Left ventricle myocardium inferior (tissue), 1 donor: ENCODE results near the gene EIF4G2. TPM values are rescaled to one million over a fixed set of nuclear protein-coding genes. Genes with fewer than 3 reads are reported as not detected.

Experiments
- DNase-seq: peaks from one replicate; pipeline ENCODE4 v3.0.0-alpha.2; 2020
- H3K27ac ChIP-seq: fragments of 200-600 bp; replicated peaks from 2 replicates; pipeline ENCODE4 v1.8.0; 2021
- H3K27me3 ChIP-seq: fragments of 200-600 bp; 2 replicates; pipeline ENCODE4 v1.8.0; 2021; ENCODE audit warnings: low read depth
- H3K36me3 ChIP-seq: fragments of 200-600 bp; 2 replicates; pipeline ENCODE4 v1.8.0; 2021
- H3K4me1 ChIP-seq: fragments of 200-600 bp; 2 replicates; pipeline ENCODE4 v1.8.0; 2021
- H3K4me3 ChIP-seq: fragments of 200-600 bp; 2 replicates; pipeline ENCODE4 v1.8.0; 2021; ENCODE audit warnings: mild to moderate bottlenecking, moderate library complexity
- H3K9me3 ChIP-seq: fragments of 200-600 bp; replicated peaks from 2 replicates; pipeline ENCODE4 v1.8.0; 2021
- intact Hi-C: fragments of 100-400 bp; cut with micrococcal nuclease; formaldehyde crosslinking; loops from one replicate; pipeline ENCODE4 v1.11.0; 2022
- total RNA-seq: library from RNA; stranded (reverse); fragmentation: NEBNext Ultra II Directional; extraction: Animal tissue kit (Norgen Biotek cat#: 25700); gene quantifications from one replicate; pipeline ENCODE4 v1.2.1, GENCODE V29; 2021
- TF ChIP-seq, protein P1 (sequence below): fragments of 200-600 bp; IDR thresholded peaks from 2 replicates; pipeline ENCODE4 v1.8.0; 2021; ENCODE audit warnings: antibody characterized with exemption, mild to moderate bottlenecking, borderline replicate concordance
- donor health status: DM: no; HTN: yes; CAD: no; lungs with severe emphysema.

The EIF4G2 gene
- total RNA-seq, 1 donor from 2014 or later, result 760 TPM

DNA sequence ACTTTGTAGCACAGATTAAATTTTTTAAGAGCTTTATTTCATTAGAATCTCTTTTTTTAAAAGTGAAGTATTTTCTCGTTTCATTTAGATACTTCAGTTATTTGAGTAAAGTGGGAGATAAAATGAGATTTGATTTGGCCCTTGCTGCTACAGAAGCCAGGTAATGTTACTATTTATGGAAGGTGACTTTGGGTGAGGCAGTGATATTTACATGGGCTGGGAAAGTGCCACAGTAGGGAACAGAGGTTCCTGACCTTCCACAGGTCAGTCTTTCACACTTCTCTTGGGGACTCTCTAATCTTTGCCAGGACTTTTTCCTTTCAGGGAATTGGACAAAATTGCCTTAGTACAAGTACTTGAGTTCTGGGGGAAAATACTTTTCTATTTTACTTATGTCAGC is 37.3 kb downstream of the EIF4G2 start:
- H3K27ac ChIP-seq, result no peak overlapping the region
- no peaks in the 10 kb centered on the region for H3K9me3 ChIP-seq
- no peak for DNase-seq
- H3K4me1 ChIP-seq, result peaks cover 14% of the 10 kb centered on the region
- H3K36me3 ChIP-seq, result peaks cover 54% of the 10 kb centered on the region
- H3K4me3 ChIP-seq, result no peak overlapping the region
- intact Hi-C loops, result no loop called here
- no peaks in the 10 kb centered on the region for H3K27me3 ChIP-seq
- TF ChIP-seq, protein P1, sequence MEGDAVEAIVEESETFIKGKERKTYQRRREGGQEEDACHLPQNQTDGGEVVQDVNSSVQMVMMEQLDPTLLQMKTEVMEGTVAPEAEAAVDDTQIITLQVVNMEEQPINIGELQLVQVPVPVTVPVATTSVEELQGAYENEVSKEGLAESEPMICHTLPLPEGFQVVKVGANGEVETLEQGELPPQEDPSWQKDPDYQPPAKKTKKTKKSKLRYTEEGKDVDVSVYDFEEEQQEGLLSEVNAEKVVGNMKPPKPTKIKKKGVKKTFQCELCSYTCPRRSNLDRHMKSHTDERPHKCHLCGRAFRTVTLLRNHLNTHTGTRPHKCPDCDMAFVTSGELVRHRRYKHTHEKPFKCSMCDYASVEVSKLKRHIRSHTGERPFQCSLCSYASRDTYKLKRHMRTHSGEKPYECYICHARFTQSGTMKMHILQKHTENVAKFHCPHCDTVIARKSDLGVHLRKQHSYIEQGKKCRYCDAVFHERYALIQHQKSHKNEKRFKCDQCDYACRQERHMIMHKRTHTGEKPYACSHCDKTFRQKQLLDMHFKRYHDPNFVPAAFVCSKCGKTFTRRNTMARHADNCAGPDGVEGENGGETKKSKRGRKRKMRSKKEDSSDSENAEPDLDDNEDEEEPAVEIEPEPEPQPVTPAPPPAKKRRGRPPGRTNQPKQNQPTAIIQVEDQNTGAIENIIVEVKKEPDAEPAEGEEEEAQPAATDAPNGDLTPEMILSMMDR, result no peak

DNA sequence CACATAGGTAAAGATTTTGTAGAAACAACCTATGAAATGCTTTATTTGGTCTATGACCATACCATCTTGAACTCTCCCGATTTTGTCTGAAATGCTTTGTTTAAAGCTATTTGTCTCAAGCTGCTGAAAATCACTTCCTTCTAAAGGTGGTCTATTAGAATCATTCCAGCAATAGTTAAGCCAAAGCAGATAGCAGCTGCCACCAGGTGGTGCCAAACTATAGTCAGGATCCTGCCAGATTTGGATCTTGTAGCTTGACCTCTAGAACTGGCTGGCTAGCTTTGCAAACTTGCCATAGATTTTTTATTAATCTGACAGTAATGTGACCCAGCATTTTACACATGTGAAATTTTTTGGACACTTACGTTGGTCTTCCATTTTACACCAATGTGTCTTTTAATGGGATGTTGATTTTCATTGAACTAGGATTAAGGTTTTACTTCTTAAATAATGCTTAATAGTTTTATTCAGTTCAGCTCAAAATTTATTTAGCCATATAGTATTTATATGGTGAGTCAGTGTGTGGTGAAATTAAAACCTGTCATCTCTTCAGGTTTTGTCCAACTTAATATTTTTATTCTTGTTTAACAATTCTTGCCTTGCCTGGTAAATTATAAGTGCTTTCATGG is 38.0 kb downstream of the EIF4G2 start:
- no peaks in the 10 kb centered on the region for H3K27me3 ChIP-seq

DNA sequence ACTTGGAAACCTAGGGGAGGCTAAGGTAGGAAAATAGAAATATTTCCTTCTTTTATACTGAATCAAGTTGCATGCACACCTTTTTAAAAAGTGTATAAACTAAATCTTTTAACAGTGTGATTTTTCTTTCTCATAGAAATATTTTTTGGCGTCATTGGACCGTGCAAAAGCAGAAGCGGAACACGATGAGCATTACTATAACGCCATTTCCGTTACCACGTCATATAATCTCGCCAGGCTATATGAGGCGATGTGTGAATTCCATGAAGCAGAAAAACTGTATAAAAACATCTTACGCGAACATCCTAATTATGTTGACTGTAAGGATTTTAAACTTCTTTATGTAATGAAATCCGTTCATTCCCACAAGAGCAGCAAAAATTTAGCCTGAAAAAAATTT is 44.3 kb downstream of the EIF4G2 start:
- peaks cover 13% of the 10 kb centered on the region for H3K4me1 ChIP-seq
- no peaks in the 10 kb centered on the region for H3K27me3 ChIP-seq
- H3K9me3 ChIP-seq, result no peaks in the 10 kb centered on the region
- peaks cover 78% of the 10 kb centered on the region for H3K36me3 ChIP-seq
- H3K4me3 ChIP-seq, result no peak overlapping the region
- H3K27ac ChIP-seq, result no peak overlapping the region
- intact Hi-C loops, result no loop called here
- TF ChIP-seq, protein P1, result no peak
- DNase-seq, result no peak

More for the DNA sequence above, 38.0 kb downstream of the EIF4G2 start:
- TF ChIP-seq, protein P1, result peak; percentile 81
- intact Hi-C loops, result no loop called here
- H3K27ac ChIP-seq, result no peak overlapping the region
- H3K4me3 ChIP-seq, result no peak overlapping the region
- DNase-seq, result peak; percentile 55
- no peaks in the 10 kb centered on the region for H3K9me3 ChIP-seq
- H3K36me3 ChIP-seq, result peaks cover 54% of the 10 kb centered on the region
- peaks cover 21% of the 10 kb centered on the region for H3K4me1 ChIP-seq

DNA sequence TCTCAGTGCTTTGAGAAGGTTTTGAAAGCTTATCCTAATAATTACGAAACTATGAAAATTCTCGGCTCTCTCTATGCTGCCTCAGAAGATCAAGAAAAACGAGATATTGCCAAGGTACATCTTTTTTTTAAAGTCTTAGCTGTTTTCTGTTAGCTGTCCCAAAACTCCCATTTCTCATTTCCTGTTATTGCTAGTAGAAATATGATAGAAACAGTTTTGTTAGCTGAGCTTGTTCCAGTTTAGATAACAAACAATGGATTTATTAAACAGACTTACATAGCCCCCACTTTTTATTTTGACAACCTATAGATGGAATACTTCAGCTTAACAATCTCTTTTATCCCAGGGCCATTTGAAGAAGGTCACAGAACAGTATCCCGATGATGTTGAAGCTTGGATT is 45.0 kb downstream of the EIF4G2 start:
- DNase-seq, result no peak
- Histone ChIP-seq H3K36me3 (peaks cover 85% of the 10 kb centered on the region), H3K27ac (no peak overlapping the region), H3K4me1 (peaks cover 13% of the 10 kb centered on the region), H3K9me3 (no peaks in the 10 kb centered on the region), H3K4me3 (no peak overlapping the region), H3K27me3 (no peaks in the 10 kb centered on the region)
- intact Hi-C loops, result no loop called here
- TF ChIP-seq, protein P1, result no peak

DNA sequence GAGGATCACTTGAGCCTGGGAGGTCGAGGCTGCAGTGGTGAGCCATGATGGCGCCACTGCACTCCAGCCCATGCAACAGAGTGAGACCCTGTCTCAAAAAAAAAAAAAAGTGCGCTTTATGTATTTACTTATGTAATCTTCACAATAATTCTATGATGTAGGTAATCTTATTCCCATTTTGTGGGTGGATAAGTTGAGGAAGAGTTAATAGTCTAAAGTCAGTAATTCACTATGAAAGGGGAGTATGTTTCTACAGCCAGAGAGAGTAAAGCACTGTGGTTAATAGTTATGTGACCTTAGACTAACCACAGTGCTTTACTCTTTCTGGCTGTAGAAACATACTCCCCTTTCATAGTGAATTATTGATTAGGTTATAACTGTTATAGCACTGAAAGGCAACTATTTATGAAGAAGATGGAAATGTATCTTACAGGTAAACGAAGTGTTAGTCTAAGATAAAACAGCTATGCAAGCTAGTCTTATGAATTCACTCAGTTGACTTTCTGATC is 45.8 kb downstream of the EIF4G2 start:
- Histone ChIP-seq H3K27me3 (no peaks in the 10 kb centered on the region), H3K4me3 (no peak overlapping the region), H3K27ac (no peak overlapping the region), H3K4me1 (peaks cover 13% of the 10 kb centered on the region), H3K9me3 (no peaks in the 10 kb centered on the region), H3K36me3 (peaks cover 93% of the 10 kb centered on the region)
- intact Hi-C loops, result no loop called here
- TF ChIP-seq, protein P1, result no peak
- DNase-seq, result no peak
